ENCODE measurements around the gene ERC2. TPM values are rescaled to one million over a fixed set of nuclear protein-coding genes. Genes with fewer than 3 reads are reported as not detected.

Gene ERC2
- total RNA-seq, 1 donor, result 0.36 TPM

DNA sequence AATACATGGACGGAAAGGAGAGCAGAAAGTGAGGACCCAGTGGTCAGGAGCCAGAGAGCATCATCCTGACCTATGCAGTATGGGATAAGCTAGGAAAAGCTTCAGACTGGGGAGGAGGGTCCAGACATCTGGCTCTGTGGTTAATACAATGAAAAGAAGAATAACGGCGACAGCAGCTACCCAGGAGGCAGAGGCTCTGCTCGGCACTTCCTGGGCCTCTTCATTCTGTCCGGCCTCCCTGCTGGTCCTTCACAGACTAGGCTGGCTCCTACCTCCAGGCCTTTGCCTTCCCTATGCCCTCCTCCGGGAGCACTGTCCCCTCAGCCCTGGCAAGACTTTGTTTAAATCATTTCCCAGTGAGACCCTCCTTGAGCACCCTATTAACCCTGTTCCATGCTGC lies 922.3 kb downstream of the ERC2 start:
- no peak for DNase-seq (ENCODE audit: insufficient read length, low spot score, missing footprints)
- Histone ChIP-seq H4K20me1 (ENCODE audit: insufficient read depth, low read length) (no peaks in the 10 kb centered on the region), H3K27ac (ENCODE audit: low read depth, low read length) (no peak overlapping the region), H2AFZ (ENCODE audit: low read length) (no peak overlapping the region), H3K4me1 (ENCODE audit: insufficient read depth, low read length) (no peaks in the 10 kb centered on the region), H3K79me2 (ENCODE audit: insufficient read depth, low read length) (no peaks in the 10 kb centered on the region), H3K9me3 (ENCODE audit: low read depth, low read length) (no peaks in the 10 kb centered on the region), H3K4me2 (ENCODE audit: insufficient read depth, low read length) (no peak overlapping the region), H3K27me3 (ENCODE audit: insufficient read depth, low read length) (peaks cover 8% of the 10 kb centered on the region), H3K4me3 (ENCODE audit: insufficient read depth, low read length) (no peak overlapping the region), H3K36me3 (ENCODE audit: insufficient read depth, low read length) (no peaks in the 10 kb centered on the region)
- TF ChIP-seq, protein P1, sequence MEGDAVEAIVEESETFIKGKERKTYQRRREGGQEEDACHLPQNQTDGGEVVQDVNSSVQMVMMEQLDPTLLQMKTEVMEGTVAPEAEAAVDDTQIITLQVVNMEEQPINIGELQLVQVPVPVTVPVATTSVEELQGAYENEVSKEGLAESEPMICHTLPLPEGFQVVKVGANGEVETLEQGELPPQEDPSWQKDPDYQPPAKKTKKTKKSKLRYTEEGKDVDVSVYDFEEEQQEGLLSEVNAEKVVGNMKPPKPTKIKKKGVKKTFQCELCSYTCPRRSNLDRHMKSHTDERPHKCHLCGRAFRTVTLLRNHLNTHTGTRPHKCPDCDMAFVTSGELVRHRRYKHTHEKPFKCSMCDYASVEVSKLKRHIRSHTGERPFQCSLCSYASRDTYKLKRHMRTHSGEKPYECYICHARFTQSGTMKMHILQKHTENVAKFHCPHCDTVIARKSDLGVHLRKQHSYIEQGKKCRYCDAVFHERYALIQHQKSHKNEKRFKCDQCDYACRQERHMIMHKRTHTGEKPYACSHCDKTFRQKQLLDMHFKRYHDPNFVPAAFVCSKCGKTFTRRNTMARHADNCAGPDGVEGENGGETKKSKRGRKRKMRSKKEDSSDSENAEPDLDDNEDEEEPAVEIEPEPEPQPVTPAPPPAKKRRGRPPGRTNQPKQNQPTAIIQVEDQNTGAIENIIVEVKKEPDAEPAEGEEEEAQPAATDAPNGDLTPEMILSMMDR (IDR thresholded peaks at IDR 0.05; ENCODE audit: extremely low read depth, low read depth, low read length), result no peak

DNA sequence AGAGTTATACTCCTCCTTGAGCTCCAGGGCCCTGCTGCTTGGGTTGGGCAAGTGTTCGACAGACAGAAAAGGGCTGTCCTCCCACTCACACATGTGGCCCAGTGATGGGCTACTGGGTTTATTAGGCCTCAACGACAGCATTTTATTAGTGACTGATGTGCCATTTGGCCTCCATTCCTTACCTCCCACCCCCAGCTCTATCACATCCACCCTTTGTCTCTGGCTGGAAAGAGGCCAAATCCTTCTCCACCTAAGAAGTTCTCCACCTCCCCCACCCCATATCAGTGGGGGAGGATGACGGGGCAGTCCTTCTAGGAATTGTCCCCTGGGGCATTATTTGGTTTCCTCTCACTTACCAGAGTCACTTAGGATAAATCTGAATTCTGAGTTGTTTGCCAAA lies 924.0 kb downstream of the ERC2 start:
- peaks cover 8% of the 10 kb centered on the region for H3K27me3 ChIP-seq (ENCODE audit: insufficient read depth, low read length)
- H4K20me1 ChIP-seq (ENCODE audit: insufficient read depth, low read length), result no peaks in the 10 kb centered on the region
- H3K4me1 ChIP-seq (ENCODE audit: insufficient read depth, low read length), result no peaks in the 10 kb centered on the region
- H2AFZ ChIP-seq (ENCODE audit: low read length), result no peak overlapping the region
- no peak overlapping the region for H3K27ac ChIP-seq (ENCODE audit: low read depth, low read length)
- no peaks in the 10 kb centered on the region for H3K79me2 ChIP-seq (ENCODE audit: insufficient read depth, low read length)
- H3K4me2 ChIP-seq (ENCODE audit: insufficient read depth, low read length), result no peak overlapping the region
- H3K36me3 ChIP-seq (ENCODE audit: insufficient read depth, low read length), result no peaks in the 10 kb centered on the region
- H3K4me3 ChIP-seq (ENCODE audit: insufficient read depth, low read length), result no peak overlapping the region
- TF ChIP-seq, protein P1 (IDR thresholded peaks at IDR 0.05; ENCODE audit: extremely low read depth, low read depth, low read length), result no peak
- no peaks in the 10 kb centered on the region for H3K9me3 ChIP-seq (ENCODE audit: low read depth, low read length)
- DNase-seq (ENCODE audit: insufficient read length, low spot score, missing footprints), result no peak

DNA sequence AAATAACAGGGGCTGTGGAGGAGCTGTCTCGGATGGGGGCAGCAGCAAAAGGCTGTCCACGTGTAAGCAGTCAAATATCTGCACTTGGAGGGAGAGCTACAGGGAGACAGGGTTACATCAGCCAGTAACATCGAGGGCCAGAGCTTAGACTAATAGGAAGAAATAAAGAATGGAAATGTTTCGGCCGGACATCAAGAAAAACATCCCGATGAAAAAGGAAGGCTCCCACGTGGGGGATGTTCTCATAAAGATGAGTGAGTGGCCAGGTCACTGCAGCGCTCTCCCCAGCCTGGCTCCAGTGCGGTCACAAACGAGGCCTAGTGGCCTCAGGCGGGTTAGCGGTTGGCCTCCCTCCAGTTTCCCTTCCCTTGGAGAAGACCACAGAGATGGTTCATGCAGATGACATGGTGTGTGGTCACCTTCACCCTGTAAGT lies 925.1 kb downstream of the ERC2 start:
- no peaks in the 10 kb centered on the region for H3K36me3 ChIP-seq (ENCODE audit: insufficient read depth, low read length)
- peaks cover 17% of the 10 kb centered on the region for H3K27me3 ChIP-seq (ENCODE audit: insufficient read depth, low read length)
- no peak for DNase-seq (ENCODE audit: insufficient read length, low spot score, missing footprints)
- H2AFZ ChIP-seq (ENCODE audit: low read length), result no peak overlapping the region
- TF ChIP-seq, protein P1 (IDR thresholded peaks at IDR 0.05; ENCODE audit: extremely low read depth, low read depth, low read length), result no peak
- H3K4me1 ChIP-seq (ENCODE audit: insufficient read depth, low read length), result no peaks in the 10 kb centered on the region
- H3K4me2 ChIP-seq (ENCODE audit: insufficient read depth, low read length), result no peak overlapping the region
- no peak overlapping the region for H3K27ac ChIP-seq (ENCODE audit: low read depth, low read length)
- H4K20me1 ChIP-seq (ENCODE audit: insufficient read depth, low read length), result no peaks in the 10 kb centered on the region
- H3K4me3 ChIP-seq (ENCODE audit: insufficient read depth, low read length), result no peak overlapping the region
- H3K9me3 ChIP-seq (ENCODE audit: low read depth, low read length), result no peaks in the 10 kb centered on the region
- H3K79me2 ChIP-seq (ENCODE audit: insufficient read depth, low read length), result no peaks in the 10 kb centered on the region

DNA sequence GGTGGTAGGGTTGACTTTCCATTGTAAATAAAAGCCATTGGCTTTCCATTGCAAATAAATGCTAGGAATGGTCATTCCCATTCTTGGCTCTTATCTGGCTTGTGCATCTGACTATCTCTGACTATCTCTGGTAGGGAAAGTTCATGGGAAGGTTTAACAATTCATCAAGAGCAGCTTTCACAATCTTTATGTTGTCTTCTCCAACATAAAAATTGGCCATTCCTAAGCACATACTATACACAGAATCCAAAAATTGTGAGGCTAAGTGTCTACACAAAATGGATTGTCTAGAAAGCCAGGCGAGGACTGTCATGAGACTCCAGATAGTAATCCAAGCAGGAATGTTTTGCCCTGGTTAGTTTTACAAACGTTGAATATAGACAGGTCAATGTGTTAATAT lies 926.8 kb downstream of the ERC2 start:
- TF ChIP-seq, protein P1 (IDR thresholded peaks at IDR 0.05; ENCODE audit: extremely low read depth, low read depth, low read length), result no peak
- H3K27ac ChIP-seq (ENCODE audit: low read depth, low read length), result no peak overlapping the region
- no peaks in the 10 kb centered on the region for H3K79me2 ChIP-seq (ENCODE audit: insufficient read depth, low read length)
- H3K36me3 ChIP-seq (ENCODE audit: insufficient read depth, low read length), result no peaks in the 10 kb centered on the region
- DNase-seq (ENCODE audit: insufficient read length, low spot score, missing footprints), result no peak
- no peak overlapping the region for H3K4me2 ChIP-seq (ENCODE audit: insufficient read depth, low read length)
- no peak overlapping the region for H2AFZ ChIP-seq (ENCODE audit: low read length)
- no peaks in the 10 kb centered on the region for H4K20me1 ChIP-seq (ENCODE audit: insufficient read depth, low read length)
- H3K4me3 ChIP-seq (ENCODE audit: insufficient read depth, low read length), result no peak overlapping the region
- no peaks in the 10 kb centered on the region for H3K4me1 ChIP-seq (ENCODE audit: insufficient read depth, low read length)
- peaks cover 23% of the 10 kb centered on the region for H3K27me3 ChIP-seq (ENCODE audit: insufficient read depth, low read length)
- no peaks in the 10 kb centered on the region for H3K9me3 ChIP-seq (ENCODE audit: low read depth, low read length)

Data from osteoblast (primary cell).